Endothelial cell of umbilical vein (primary cell): ENCODE measurements around the gene OR2M3. TPM values are rescaled to one million over a fixed set of nuclear protein-coding genes. Genes with fewer than 3 reads are reported as not detected.

Experiments
- BruUV-seq: library from RNA; stranded (reverse); fragments of 400-500 nt; replicated peaks from 2 replicates; lab custom pipeline; 2021; lab: Mats Ljungman, UMichigan
- CTCF ChIA-PET: fragments of 300-600, 350-600 bp; sonication (Branson Sonifier 250); formaldehyde crosslinking; loops from one replicate; lab custom pipeline; 2021; ENCODE audit warnings: antibody characterized with exemption, inconsistent platforms; lab: Charles Lee
- POLR2A ChIA-PET: fragments of 300-600, 350-600 bp; sonication (Branson Sonifier 250); formaldehyde crosslinking; loops from one replicate; lab custom pipeline; 2021; ENCODE audit warnings: antibody characterized with exemption, inconsistent platforms; lab: Charles Lee
- DNase-seq: peaks from one replicate; pipeline ENCODE4 v3.0.0-alpha.2; 2011; ENCODE audit warnings: low read depth, low spot score
- FAIRE-seq: peaks from 2 replicates; lab custom pipeline; 2011; peaks lifted over from hg19 to GRCh38; lab: Jason Lieb, UNC
- H2AFZ ChIP-seq: 2 replicates; pipeline ENCODE4 v1.6.0; 2012; ENCODE audit warnings: low read depth, low read length, control low read depth, inconsistent platforms
- H3K27ac ChIP-seq: 2 replicates; pipeline ENCODE4 v1.5.1; 2011; ENCODE audit warnings: low read depth, mild to moderate bottlenecking, control low read depth, low read length, moderate library complexity; ENCODE audit not compliant: insufficient read depth
- H3K27me3 ChIP-seq, 2 experiments: 2 replicates each; pipeline versions ENCODE4 v1.6.0 to v1.6.1; 2011; ENCODE audit warnings: low read length in 2 of 2, mixed read lengths in 1 of 2; ENCODE audit not compliant: control insufficient read depth in 2 of 2, insufficient read depth in 2 of 2
- H3K36me3 ChIP-seq, 2 experiments: 2 replicates in 1 of 2; 3 replicates in 1 of 2; pipeline ENCODE4 v1.5.1; 2011; ENCODE audit warnings: low read length in 2 of 2, mild to moderate bottlenecking in 1 of 2, moderate library complexity in 1 of 2; ENCODE audit not compliant: control insufficient read depth in 2 of 2, insufficient read depth in 2 of 2; ENCODE audit errors: extremely low read depth in 1 of 2
- H3K4me1 ChIP-seq: 3 replicates; pipeline ENCODE4 v1.5.1; 2011; ENCODE audit warnings: mild to moderate bottlenecking, low read length; ENCODE audit not compliant: control insufficient read depth, insufficient read depth; ENCODE audit errors: extremely low read depth
- H3K4me2 ChIP-seq: 2 replicates; pipeline ENCODE4 v1.6.1; 2011; ENCODE audit warnings: low read length, control low read depth, mixed read lengths; ENCODE audit not compliant: insufficient read depth
- H3K4me3 ChIP-seq, 3 experiments: fragments of 200-600 bp in 1 of 3; sonication (generic), shearing (Covaris generic) in 1 of 3; replicated peaks in 1 of 3; 2 replicates each; pipeline ENCODE4 v1.5.1; 2011 to 2016; ENCODE audit warnings: control low read depth in 3 of 3, low read length in 3 of 3, mild to moderate bottlenecking in 2 of 3, inconsistent platforms in 1 of 3, low read depth in 1 of 3, moderate library complexity in 1 of 3; ENCODE audit not compliant: insufficient read depth in 1 of 3
- H3K79me2 ChIP-seq: 2 replicates; pipeline ENCODE4 v1.6.0; 2012; ENCODE audit warnings: low read length, inconsistent platforms; ENCODE audit not compliant: control insufficient read depth, insufficient read depth
- H3K9ac ChIP-seq: replicated peaks from 2 replicates; pipeline ENCODE3; 2011; ENCODE audit warnings: low read length, control low read depth; ENCODE audit not compliant: insufficient read depth; ENCODE audit errors: extremely low read depth
- H3K9me1 ChIP-seq: replicated peaks from 3 replicates; pipeline ENCODE4 v1.6.0; 2011; ENCODE audit warnings: mild to moderate bottlenecking, low read length; ENCODE audit not compliant: control insufficient read depth, insufficient read depth; ENCODE audit errors: extremely low read depth
- H3K9me3 ChIP-seq: replicated peaks from 2 replicates; pipeline ENCODE4 v1.5.1; 2012; ENCODE audit warnings: low read length, inconsistent platforms; ENCODE audit not compliant: control insufficient read depth, insufficient read depth
- H4K20me1 ChIP-seq: replicated peaks from 2 replicates; pipeline ENCODE3; 2011; ENCODE audit warnings: mild to moderate bottlenecking, low read length; ENCODE audit not compliant: control insufficient read depth, insufficient read depth; ENCODE audit errors: extremely low read depth
- CTCF ChIP-seq, 2 donors: IDR thresholded peaks; 1 replicate in 1 of 2; 2 replicates in 1 of 2; pipeline ENCODE4 v1.5.1; 2011; ENCODE audit warnings: low read length in 2 of 2, mild to moderate bottlenecking in 2 of 2, moderate library complexity in 2 of 2, control low read depth in 1 of 2, inconsistent platforms in 1 of 2, low read depth in 1 of 2; ENCODE audit not compliant: insufficient read depth in 1 of 2; ENCODE audit errors: extremely low read depth in 1 of 2
- EZH2 ChIP-seq: IDR thresholded peaks from 2 replicates; pipeline ENCODE4 v1.6.1; 2012; ENCODE audit warnings: borderline replicate concordance, low read depth, mild to moderate bottlenecking, moderate library complexity, low read length, inconsistent platforms; ENCODE audit not compliant: severe bottlenecking
- FOS ChIP-seq: IDR thresholded peaks from 2 replicates; pipeline ENCODE4 v1.6.1; 2011; ENCODE audit warnings: mild to moderate bottlenecking, low read length, moderate library complexity, borderline replicate concordance; ENCODE audit not compliant: insufficient read depth
- GATA2 ChIP-seq: IDR thresholded peaks from 2 replicates; pipeline ENCODE4 v1.7.0; 2011; ENCODE audit warnings: low read depth, mild to moderate bottlenecking, moderate library complexity, mixed read lengths, low read length; ENCODE audit not compliant: insufficient read length, insufficient read depth
- JUN ChIP-seq: IDR thresholded peaks from 2 replicates; pipeline ENCODE4 v1.6.1; 2011; ENCODE audit warnings: borderline replicate concordance, low read depth; ENCODE audit not compliant: insufficient read length, insufficient read depth
- MAX ChIP-seq: IDR thresholded peaks from 2 replicates; pipeline ENCODE4 v1.6.1; 2011; ENCODE audit not compliant: insufficient read depth, insufficient read length
- MYC ChIP-seq: IDR thresholded peaks from one replicate; pipeline ENCODE4 v1.6.1; 2011; ENCODE audit warnings: mild to moderate bottlenecking, low read depth, low read length
- POLR2A ChIP-seq: IDR thresholded peaks from 2 replicates; pipeline ENCODE4 v1.6.1; 2012; ENCODE audit warnings: low read depth, mild to moderate bottlenecking, control low read depth, low read length
- POLR2AphosphoS5 ChIP-seq: IDR thresholded peaks from 2 replicates; pipeline ENCODE4 v1.6.1; 2012; ENCODE audit warnings: low read depth, mild to moderate bottlenecking, control low read depth, low read length, moderate library complexity; ENCODE audit not compliant: insufficient read depth
- dilution Hi-C: fragments of 300-500 bp; cut with MboI; formaldehyde crosslinking; loops from one replicate; pipeline ENCODE4 v1.15.0; 2019; ENCODE audit warnings: low sequenced_read_pairs; ENCODE audit not compliant: extremely low pct_ligation_motif_present
- intact Hi-C: fragments of 100-400 bp; cut with micrococcal nuclease; formaldehyde crosslinking; loops from one replicate; pipeline ENCODE4 v1.10.0; 2022
- polyA plus RNA-seq, 4 experiments: library from polyadenylated mRNA; depleted of rRNA in 3 of 4; stranded (reverse) in 3 of 4; unstranded in 1 of 4; fragments of >200 nt; gene quantifications; 2 replicates each; pipeline versions ENCODE4 v1.2.1 to v1.2.3, GENCODE V29; 2011 to 2012; ENCODE audit warnings: missing spikeins in 1 of 4
- total RNA-seq: library from RNA; stranded (reverse); gene quantifications from 2 replicates; pipeline ENCODE4 v1.2.3, GENCODE V29; 2021

The OR2M3 gene
- total and polyA plus RNA-seq, 2 donors (not counting 3 experiments of a cell fraction or from before 2014, with no cell fraction given) = not detected

- H3K4me1 ChIP-seq = no peaks in the 10 kb centered on the region
- H3K9me1 ChIP-seq = no peaks in the 10 kb centered on the region
- no peak within 1 kb of the TSS for H3K9ac ChIP-seq
- ChIA-PET CTCF (no interaction called here), POLR2A (no interaction called here)
- no peaks in the 10 kb centered on the region for H4K20me1 ChIP-seq
- H3K4me2 ChIP-seq = no peak within 1 kb of the TSS
- FAIRE-seq (no peak), DNase-seq (no peak)
- H3K9me3 ChIP-seq = peaks cover 2% of the 10 kb centered on the region
- H3K79me2 ChIP-seq = no peaks in the 10 kb centered on the region
- H3K36me3 ChIP-seq = no peaks in the 10 kb centered on the region
- no peak within 1 kb of the TSS for H2AFZ ChIP-seq
- no peak within 1 kb of the TSS for H3K27ac ChIP-seq
- H3K27me3 ChIP-seq = no peaks in the 10 kb centered on the region
- no peak within 1 kb of the TSS for H3K4me3 ChIP-seq
- BruUV-seq = no TSS peak
- intact Hi-C loops = no loop called here
- dilution Hi-C loops = no loop called here
- no peak for TF ChIP-seq GATA2
- no peak for TF ChIP-seq MAX
- no peak for TF ChIP-seq MYC
- no peak for TF ChIP-seq CTCF (IDR thresholded peaks at IDR 0.05; ENCODE audit: extremely low read depth in 1 of 2, insufficient read depth in 1 of 2, low read depth in 1 of 2, low read length in 2 of 2)
- TF ChIP-seq POLR2AphosphoS5 = no peak
- TF ChIP-seq FOS = no peak
- no peak for TF ChIP-seq EZH2
- TF ChIP-seq JUN = no peak
- no peak for TF ChIP-seq POLR2A
Observed at GRCh38 chr1:248231117-248231516, 34.1 kb downstream of the OR2M3 start, which contains the start of gene OR2M4. OR2M4 (plus strand) TSS chr1:248231417; CDS start chr1:248238929, 7,512 bp downstream.
